IMR-90 (cell line): Measurements from ENCODE around the gene TAF1D. TPM values are rescaled to one million over a fixed set of nuclear protein-coding genes. Genes with fewer than 3 reads are reported as not detected.

Experiments
- ATAC-seq: fragments of 200-7000 bp; cut with Tn5 transposase; 2 replicates; pipeline ENCODE4 v1.9.1; 2020; ENCODE audit warnings: low read depth, mild to moderate bottlenecking, moderate library complexity
- BruUV-seq: library from RNA; stranded (reverse); fragments of 400-500 nt; replicated peaks from 2 replicates; lab custom pipeline; 2021; lab: Mats Ljungman, UMichigan
- CTCF ChIA-PET: fragments of 300-600 bp; formaldehyde crosslinking; extraction: SDS; loops from one replicate; lab custom pipeline; 2021; ENCODE audit warnings: antibody characterized with exemption; lab: Yijun Ruan, JAX
- POLR2A ChIA-PET: fragments of 300-600 bp; sonication (Branson Sonifier 250); formaldehyde crosslinking; loops from one replicate; lab custom pipeline; 2022; ENCODE audit warnings: antibody characterized with exemption; ENCODE audit not compliant: unreplicated experiment; lab: Charles Lee
- DNase-seq: peaks from one replicate; pipeline ENCODE4 v3.0.0; 2013
- H2AFZ ChIP-seq: replicated peaks from 2 replicates; pipeline ENCODE3; 2013; ENCODE audit warnings: low read length, mild to moderate bottlenecking; ENCODE audit not compliant: poor library complexity
- H2AK5ac ChIP-seq: 2 replicates; pipeline ENCODE4 v1.6.1; 2013; ENCODE audit warnings: low read depth, low read length, inconsistent platforms
- H2AK9ac ChIP-seq: replicated peaks from 2 replicates; pipeline ENCODE3; 2013; ENCODE audit warnings: mild to moderate bottlenecking, low read depth, low read length, moderate library complexity; ENCODE audit not compliant: poor library complexity
- H2BK120ac ChIP-seq: 2 replicates; pipeline ENCODE4 v1.6.1; 2013; ENCODE audit warnings: low read depth, low read length, inconsistent platforms
- H2BK15ac ChIP-seq: 3 replicates; pipeline ENCODE4 v1.6.1; 2013; ENCODE audit warnings: low read depth, low read length, inconsistent platforms
- H2BK20ac ChIP-seq: 2 replicates; pipeline ENCODE4 v1.6.1; 2013; ENCODE audit warnings: low read depth, mild to moderate bottlenecking, inconsistent platforms, low read length, moderate library complexity
- H2BK5ac ChIP-seq: 2 replicates; pipeline ENCODE4 v1.6.1; 2013; ENCODE audit warnings: mild to moderate bottlenecking, low read depth, low read length, inconsistent platforms; ENCODE audit not compliant: poor library complexity, severe bottlenecking
- H3K14ac ChIP-seq: replicated peaks from 2 replicates; pipeline ENCODE4 v1.6.1; 2013; ENCODE audit warnings: low read depth, low read length, inconsistent platforms
- H3K18ac ChIP-seq: 2 replicates; pipeline ENCODE4 v1.6.1; 2013; ENCODE audit warnings: low read depth, low read length, control low read depth
- H3K23ac ChIP-seq: 2 replicates; pipeline ENCODE4 v1.6.1; 2013; ENCODE audit warnings: low read depth, low read length, inconsistent platforms
- H3K27ac ChIP-seq: 2 replicates; pipeline ENCODE4 v1.5.1; 2013; ENCODE audit warnings: mild to moderate bottlenecking, control low read depth, low read length; ENCODE audit not compliant: insufficient read depth
- H3K27me3 ChIP-seq: 2 replicates; pipeline ENCODE4 v1.6.1; 2013; ENCODE audit warnings: low read length; ENCODE audit not compliant: control insufficient read depth, insufficient read depth
- H3K36me3 ChIP-seq: 2 replicates; pipeline ENCODE4 v1.6.1; 2013; ENCODE audit warnings: low read length, mixed read lengths; ENCODE audit not compliant: control insufficient read depth, insufficient read depth
- H3K4ac ChIP-seq: 2 replicates; pipeline ENCODE4 v1.6.1; 2013; ENCODE audit warnings: low read depth, low read length, inconsistent platforms
- H3K4me1 ChIP-seq: 2 replicates; pipeline ENCODE4 v1.6.1; 2013; ENCODE audit warnings: low read length, mixed read lengths; ENCODE audit not compliant: control insufficient read depth, insufficient read depth
- H3K4me2 ChIP-seq: 2 replicates; pipeline ENCODE4 v1.6.1; 2013; ENCODE audit warnings: low read depth, mild to moderate bottlenecking, control low read depth, low read length, moderate library complexity
- H3K4me3 ChIP-seq: 2 replicates; pipeline ENCODE4 v1.5.1; 2013; ENCODE audit warnings: low read depth, mild to moderate bottlenecking, control low read depth, low read length, moderate library complexity; ENCODE audit not compliant: insufficient read depth
- H3K56ac ChIP-seq: 2 replicates; pipeline ENCODE4 v1.6.1; 2013; ENCODE audit warnings: low read length, inconsistent platforms; ENCODE audit not compliant: insufficient read depth; ENCODE audit errors: extremely low read depth
- H3K79me1 ChIP-seq, 2 experiments: 2 replicates each; pipeline ENCODE4 v1.6.1; 2013; ENCODE audit warnings: low read length in 2 of 2, inconsistent platforms in 1 of 2, low read depth in 1 of 2
- H3K9ac ChIP-seq: 2 replicates; pipeline ENCODE4 v1.6.1; 2013; ENCODE audit warnings: low read depth, low read length, control low read depth
- H3K9me1 ChIP-seq: 2 replicates; pipeline ENCODE4 v1.6.1; 2013; ENCODE audit warnings: low read length, inconsistent platforms; ENCODE audit not compliant: insufficient read depth
- H3K9me3 ChIP-seq: 2 replicates; pipeline ENCODE4 v1.6.1; 2013; ENCODE audit warnings: low read length; ENCODE audit not compliant: control insufficient read depth, insufficient read depth
- H4K20me1 ChIP-seq: 2 replicates; pipeline ENCODE4 v1.6.1; 2013; ENCODE audit warnings: low read length, inconsistent platforms; ENCODE audit not compliant: insufficient read depth
- H4K5ac ChIP-seq: 2 replicates; pipeline ENCODE4 v1.6.1; 2013; ENCODE audit warnings: mild to moderate bottlenecking, low read depth, low read length, control low read depth
- H4K8ac ChIP-seq, 2 experiments: 2 replicates each; pipeline ENCODE4 v1.6.1; 2013; ENCODE audit warnings: low read depth in 2 of 2, low read length in 2 of 2, control low read depth in 1 of 2, inconsistent platforms in 1 of 2
- H4K91ac ChIP-seq: 2 replicates; pipeline ENCODE4 v1.6.1; 2013; ENCODE audit warnings: low read depth, low read length, inconsistent platforms; ENCODE audit not compliant: insufficient read depth
- BHLHE40 ChIP-seq: fragments of 150-350 bp; IDR thresholded peaks from 2 replicates; pipeline ENCODE4 v1.6.1; 2016; ENCODE audit warnings: mild to moderate bottlenecking, low read depth, low read length
- CEBPB ChIP-seq: IDR thresholded peaks from 2 replicates; pipeline ENCODE4 v1.6.1; 2012; ENCODE audit warnings: low read depth, low read length, improper control_type of control experiment
- CHD1 ChIP-seq: IDR thresholded peaks from 2 replicates; pipeline ENCODE4 v1.6.1; 2012; ENCODE audit warnings: low read depth, low read length, improper control_type of control experiment
- FOS ChIP-seq: fragments of 150-350 bp; IDR thresholded peaks from 2 replicates; pipeline ENCODE4 v1.6.1; 2016; ENCODE audit warnings: low read depth, low read length
- MAFK ChIP-seq: IDR thresholded peaks from 2 replicates; pipeline ENCODE4 v1.6.1; 2012; ENCODE audit warnings: low read depth, low read length, improper control_type of control experiment
- MAZ ChIP-seq: IDR thresholded peaks from 2 replicates; pipeline ENCODE4 v1.6.1; 2012; ENCODE audit warnings: low read depth, mild to moderate bottlenecking, low read length, improper control_type of control experiment, moderate library complexity, borderline replicate concordance
- MXI1 ChIP-seq: IDR thresholded peaks from 2 replicates; pipeline ENCODE4 v1.6.1; 2012; ENCODE audit warnings: low read depth, mild to moderate bottlenecking, low read length, moderate library complexity, borderline replicate concordance
- NFE2L2 ChIP-seq: fragments of 150-350 bp; IDR thresholded peaks from 2 replicates; pipeline ENCODE4 v1.6.1; 2016; ENCODE audit warnings: low read depth, mild to moderate bottlenecking, low read length
- POLR2A ChIP-seq: IDR thresholded peaks from 2 replicates; pipeline ENCODE4 v1.6.1; 2012; ENCODE audit warnings: mild to moderate bottlenecking, low read depth, low read length
- RAD21 ChIP-seq: IDR thresholded peaks from 2 replicates; pipeline ENCODE4 v1.6.1; 2012; ENCODE audit warnings: low read length, improper control_type of control experiment
- RCOR1 ChIP-seq: IDR thresholded peaks from 2 replicates; pipeline ENCODE4 v1.6.1; 2012; ENCODE audit warnings: mild to moderate bottlenecking, low read length, improper control_type of control experiment; ENCODE audit not compliant: insufficient replicate concordance
- RFX5 ChIP-seq: IDR thresholded peaks from 2 replicates; pipeline ENCODE4 v1.8.0; 2012; ENCODE audit warnings: low read depth, mild to moderate bottlenecking, low read length, moderate library complexity
- SMC3 ChIP-seq: fragments of 150-350 bp; IDR thresholded peaks from 2 replicates; pipeline ENCODE4 v1.6.1; 2016; ENCODE audit warnings: low read depth, mild to moderate bottlenecking, antibody characterized with exemption, low read length, moderate library complexity
- WGBS, 2 experiments: methylation state at CpG; one replicate each; pipeline versions ENCODE4 v1.1.5 to v1.1.7; 2013; ENCODE audit warnings: missing lambda C conversion rate in 2 of 2; ENCODE audit not compliant: insufficient read length in 1 of 2; ENCODE audit errors: extremely low coverage in 2 of 2; 5-methylcytosine and 5-hydroxymethylcytosine counted together
- dilution Hi-C: fragments of 300-500 bp; cut with HindIII; formaldehyde crosslinking; loops from one replicate; pipeline ENCODE4 v1.14.3; 2018; ENCODE audit warnings: low sequenced_read_pairs; ENCODE audit not compliant: unreplicated experiment
- in situ Hi-C: fragments of 300-500 bp; cut with MboI; formaldehyde crosslinking; loops from 3 replicates; pipeline ENCODE4 v1.14.3; 2019; ENCODE audit warnings: low sequenced_read_pairs, inconsistent platforms, mixed read lengths
- intact Hi-C: fragments of 100-400 bp; cut with micrococcal nuclease; formaldehyde crosslinking; loops from 2 replicates; pipeline ENCODE4 v1.10.0; 2022
- polyA plus RNA-seq, 3 experiments: library from polyadenylated mRNA; depleted of rRNA; stranded (reverse); fragments of >200 nt; gene quantifications; 2 replicates each; pipeline ENCODE4 v1.2.3, GENCODE V29; 2012; ENCODE audit warnings: low replicate concordance in 1 of 3
- total RNA-seq: library from RNA; depleted of rRNA; stranded (reverse); fragments of >200 nt; gene quantifications from 2 replicates; pipeline ENCODE4 v1.2.3, GENCODE V29; 2012
- TF ChIP-seq, protein P1 (sequence below): fragments of 150-350 bp; IDR thresholded peaks from 2 replicates; pipeline ENCODE4 v1.6.1; 2017; ENCODE audit warnings: mild to moderate bottlenecking, antibody characterized with exemption, low read length, low read depth
- TF ChIP-seq, protein P2 (sequence below): fragments of 150-350 bp; IDR thresholded peaks from 2 replicates; pipeline ENCODE4 v1.6.1; 2016; ENCODE audit warnings: low read depth, mild to moderate bottlenecking, low read length, moderate library complexity, borderline replicate concordance
- TF ChIP-seq, protein P3 (sequence below): conservative IDR thresholded peaks from 2 replicates; pipeline ENCODE4 v1.5.1; 2012; ENCODE audit warnings: mild to moderate bottlenecking, low read depth, low read length, improper control_type of control experiment

The TAF1D gene
- total and polyA plus RNA-seq, 2 of the 4 experiments (the other 2 are of a cell fraction), result 56.8 to 133 TPM

DNA sequence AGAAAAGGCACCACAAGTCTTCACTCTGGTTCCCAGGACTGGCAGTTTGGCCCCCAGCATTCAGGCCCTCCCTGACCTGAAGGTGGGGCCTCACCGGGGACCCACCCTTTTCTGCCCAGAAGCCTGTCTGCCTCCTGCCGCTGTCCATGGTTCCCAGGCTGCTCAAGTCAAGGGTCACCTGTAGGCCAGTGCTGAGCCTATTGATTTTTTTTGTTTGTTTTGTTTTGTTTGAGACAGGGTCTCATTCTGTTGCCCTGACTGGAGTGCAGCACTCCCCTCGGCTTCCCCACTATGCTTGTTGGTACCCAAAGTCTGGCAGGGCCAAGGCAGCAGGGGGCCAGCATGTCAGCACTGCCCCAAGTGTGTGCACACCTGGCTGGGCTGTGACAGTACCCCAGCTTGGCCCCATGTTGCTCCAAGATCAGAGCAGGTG lies 31.8 kb upstream of the TAF1D start:
- no peak overlapping the region for H3K4ac ChIP-seq
- H2BK20ac ChIP-seq, result no peak overlapping the region
- H4K91ac ChIP-seq, result no peak overlapping the region
- H3K79me1 ChIP-seq, result no peaks in the 10 kb centered on the region
- no peak overlapping the region for H3K27ac ChIP-seq
- WGBS, 2 experiments, result 80% methylated on average over 1 of the region's 3 CpGs; no CpG with 5 or more reads in 1 of the 2 experiments
- no peak overlapping the region for H2BK15ac ChIP-seq
- H3K4me1 ChIP-seq, result no peaks in the 10 kb centered on the region
- H2AFZ ChIP-seq, result no peak overlapping the region
- no peak overlapping the region for H3K14ac ChIP-seq
- no peak overlapping the region for H3K18ac ChIP-seq
- intact Hi-C loops (no loop called here), dilution Hi-C loops (no loop called here), in situ Hi-C loops (no loop called here)
- H2AK5ac ChIP-seq, result no peak overlapping the region
- no peak overlapping the region for H3K23ac ChIP-seq
- H3K4me2 ChIP-seq, result no peak overlapping the region
- DNase-seq (no peak), ATAC-seq (no peak)
- no peak overlapping the region for H3K56ac ChIP-seq
- no peaks in the 10 kb centered on the region for H4K20me1 ChIP-seq
- TF ChIP-seq MAZ (no peak), RFX5 (no peak), MAFK (no peak), BHLHE40 (no peak), RAD21 (no peak), CHD1 (no peak), NFE2L2 (no peak), MXI1 (no peak), SMC3 (no peak), CEBPB (no peak), POLR2A (no peak), RCOR1 (no peak), FOS (no peak)
- TF ChIP-seq, protein P1, sequence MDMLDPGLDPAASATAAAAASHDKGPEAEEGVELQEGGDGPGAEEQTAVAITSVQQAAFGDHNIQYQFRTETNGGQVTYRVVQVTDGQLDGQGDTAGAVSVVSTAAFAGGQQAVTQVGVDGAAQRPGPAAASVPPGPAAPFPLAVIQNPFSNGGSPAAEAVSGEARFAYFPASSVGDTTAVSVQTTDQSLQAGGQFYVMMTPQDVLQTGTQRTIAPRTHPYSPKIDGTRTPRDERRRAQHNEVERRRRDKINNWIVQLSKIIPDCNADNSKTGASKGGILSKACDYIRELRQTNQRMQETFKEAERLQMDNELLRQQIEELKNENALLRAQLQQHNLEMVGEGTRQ, result no peak
- TF ChIP-seq, protein P2, sequence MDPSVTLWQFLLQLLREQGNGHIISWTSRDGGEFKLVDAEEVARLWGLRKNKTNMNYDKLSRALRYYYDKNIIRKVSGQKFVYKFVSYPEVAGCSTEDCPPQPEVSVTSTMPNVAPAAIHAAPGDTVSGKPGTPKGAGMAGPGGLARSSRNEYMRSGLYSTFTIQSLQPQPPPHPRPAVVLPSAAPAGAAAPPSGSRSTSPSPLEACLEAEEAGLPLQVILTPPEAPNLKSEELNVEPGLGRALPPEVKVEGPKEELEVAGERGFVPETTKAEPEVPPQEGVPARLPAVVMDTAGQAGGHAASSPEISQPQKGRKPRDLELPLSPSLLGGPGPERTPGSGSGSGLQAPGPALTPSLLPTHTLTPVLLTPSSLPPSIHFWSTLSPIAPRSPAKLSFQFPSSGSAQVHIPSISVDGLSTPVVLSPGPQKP, result no peak
- TF ChIP-seq, protein P3, sequence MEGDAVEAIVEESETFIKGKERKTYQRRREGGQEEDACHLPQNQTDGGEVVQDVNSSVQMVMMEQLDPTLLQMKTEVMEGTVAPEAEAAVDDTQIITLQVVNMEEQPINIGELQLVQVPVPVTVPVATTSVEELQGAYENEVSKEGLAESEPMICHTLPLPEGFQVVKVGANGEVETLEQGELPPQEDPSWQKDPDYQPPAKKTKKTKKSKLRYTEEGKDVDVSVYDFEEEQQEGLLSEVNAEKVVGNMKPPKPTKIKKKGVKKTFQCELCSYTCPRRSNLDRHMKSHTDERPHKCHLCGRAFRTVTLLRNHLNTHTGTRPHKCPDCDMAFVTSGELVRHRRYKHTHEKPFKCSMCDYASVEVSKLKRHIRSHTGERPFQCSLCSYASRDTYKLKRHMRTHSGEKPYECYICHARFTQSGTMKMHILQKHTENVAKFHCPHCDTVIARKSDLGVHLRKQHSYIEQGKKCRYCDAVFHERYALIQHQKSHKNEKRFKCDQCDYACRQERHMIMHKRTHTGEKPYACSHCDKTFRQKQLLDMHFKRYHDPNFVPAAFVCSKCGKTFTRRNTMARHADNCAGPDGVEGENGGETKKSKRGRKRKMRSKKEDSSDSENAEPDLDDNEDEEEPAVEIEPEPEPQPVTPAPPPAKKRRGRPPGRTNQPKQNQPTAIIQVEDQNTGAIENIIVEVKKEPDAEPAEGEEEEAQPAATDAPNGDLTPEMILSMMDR, result no peak
- ChIA-PET POLR2A (no interaction called here), CTCF (no interaction called here)
- no peak overlapping the region for H2BK120ac ChIP-seq
- H3K9me3 ChIP-seq, result peaks cover 2% of the 10 kb centered on the region; the same call in 1 of the 2 replicates
- H2BK5ac ChIP-seq, result no peak overlapping the region
- no peaks in the 10 kb centered on the region for H3K9me1 ChIP-seq
- no peaks in the 10 kb centered on the region for H3K27me3 ChIP-seq
- no TSS peak for BruUV-seq
- no peaks in the 10 kb centered on the region for H3K36me3 ChIP-seq
- H2AK9ac ChIP-seq, result no peak overlapping the region
- no peak overlapping the region for H4K5ac ChIP-seq
- H3K9ac ChIP-seq, result no peak overlapping the region
- H3K4me3 ChIP-seq, result no peak overlapping the region
- H4K8ac ChIP-seq, result no peak overlapping the region
